IMR-90 (cell line): ENCODE results near the gene MARVELD3.

ENCODE experiments used
- BHLHE40 ChIP-seq: fragments of 150-350 bp; IDR thresholded peaks from 2 replicates; pipeline ENCODE4 v1.6.1; 2016; ENCODE audit warnings: mild to moderate bottlenecking, low read depth, low read length
- CEBPB ChIP-seq: IDR thresholded peaks from 2 replicates; pipeline ENCODE4 v1.6.1; 2012; ENCODE audit warnings: low read depth, low read length, improper control_type of control experiment
- CHD1 ChIP-seq: IDR thresholded peaks from 2 replicates; pipeline ENCODE4 v1.6.1; 2012; ENCODE audit warnings: low read depth, low read length, improper control_type of control experiment
- FOS ChIP-seq: fragments of 150-350 bp; IDR thresholded peaks from 2 replicates; pipeline ENCODE4 v1.6.1; 2016; ENCODE audit warnings: low read depth, low read length
- MAFK ChIP-seq: IDR thresholded peaks from 2 replicates; pipeline ENCODE4 v1.6.1; 2012; ENCODE audit warnings: low read depth, low read length, improper control_type of control experiment
- MXI1 ChIP-seq: IDR thresholded peaks from 2 replicates; pipeline ENCODE4 v1.6.1; 2012; ENCODE audit warnings: low read depth, mild to moderate bottlenecking, low read length, moderate library complexity, borderline replicate concordance
- NFE2L2 ChIP-seq: fragments of 150-350 bp; IDR thresholded peaks from 2 replicates; pipeline ENCODE4 v1.6.1; 2016; ENCODE audit warnings: low read depth, mild to moderate bottlenecking, low read length
- POLR2A ChIP-seq: IDR thresholded peaks from 2 replicates; pipeline ENCODE4 v1.6.1; 2012; ENCODE audit warnings: mild to moderate bottlenecking, low read depth, low read length
- RAD21 ChIP-seq: IDR thresholded peaks from 2 replicates; pipeline ENCODE4 v1.6.1; 2012; ENCODE audit warnings: low read length, improper control_type of control experiment
- RCOR1 ChIP-seq: IDR thresholded peaks from 2 replicates; pipeline ENCODE4 v1.6.1; 2012; ENCODE audit warnings: mild to moderate bottlenecking, low read length, improper control_type of control experiment; ENCODE audit not compliant: insufficient replicate concordance
- SMC3 ChIP-seq: fragments of 150-350 bp; IDR thresholded peaks from 2 replicates; pipeline ENCODE4 v1.6.1; 2016; ENCODE audit warnings: low read depth, mild to moderate bottlenecking, antibody characterized with exemption, low read length, moderate library complexity
- TF ChIP-seq, protein P1 (sequence below): conservative IDR thresholded peaks from 2 replicates; pipeline ENCODE4 v1.5.1; 2012; ENCODE audit warnings: mild to moderate bottlenecking, low read depth, low read length, improper control_type of control experiment
- TF ChIP-seq, protein P2 (sequence below): fragments of 150-350 bp; IDR thresholded peaks from 2 replicates; pipeline ENCODE4 v1.6.1; 2017; ENCODE audit warnings: mild to moderate bottlenecking, antibody characterized with exemption, low read length, low read depth

DNA sequence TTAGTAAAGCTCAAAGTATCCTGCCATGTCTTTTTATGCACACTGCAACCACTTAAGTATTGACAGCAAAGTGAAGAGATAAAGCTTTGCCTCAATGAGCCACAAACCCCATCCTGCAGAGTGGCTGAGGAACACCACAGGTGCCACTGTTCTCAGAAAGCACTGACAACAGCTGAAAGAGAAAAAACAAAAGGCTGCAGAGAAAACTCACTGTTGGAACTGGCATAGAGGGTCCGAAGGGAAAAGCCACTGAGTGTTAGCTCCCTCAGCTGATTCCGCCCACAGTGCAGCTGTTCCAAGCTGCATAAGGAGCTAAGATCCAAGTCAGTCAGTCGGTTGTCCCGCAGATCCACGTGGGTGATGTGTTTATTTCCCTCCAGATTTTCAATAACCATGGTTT lies 50.3 kb downstream of the MARVELD3 start:
- TF ChIP-seq MAFK (no peak), POLR2A (no peak), SMC3 (no peak), CHD1 (no peak), RAD21 (no peak), NFE2L2 (no peak), MXI1 (no peak), RCOR1 (no peak), BHLHE40 (no peak), FOS (no peak), CEBPB (no peak)
- TF ChIP-seq, protein P1, sequence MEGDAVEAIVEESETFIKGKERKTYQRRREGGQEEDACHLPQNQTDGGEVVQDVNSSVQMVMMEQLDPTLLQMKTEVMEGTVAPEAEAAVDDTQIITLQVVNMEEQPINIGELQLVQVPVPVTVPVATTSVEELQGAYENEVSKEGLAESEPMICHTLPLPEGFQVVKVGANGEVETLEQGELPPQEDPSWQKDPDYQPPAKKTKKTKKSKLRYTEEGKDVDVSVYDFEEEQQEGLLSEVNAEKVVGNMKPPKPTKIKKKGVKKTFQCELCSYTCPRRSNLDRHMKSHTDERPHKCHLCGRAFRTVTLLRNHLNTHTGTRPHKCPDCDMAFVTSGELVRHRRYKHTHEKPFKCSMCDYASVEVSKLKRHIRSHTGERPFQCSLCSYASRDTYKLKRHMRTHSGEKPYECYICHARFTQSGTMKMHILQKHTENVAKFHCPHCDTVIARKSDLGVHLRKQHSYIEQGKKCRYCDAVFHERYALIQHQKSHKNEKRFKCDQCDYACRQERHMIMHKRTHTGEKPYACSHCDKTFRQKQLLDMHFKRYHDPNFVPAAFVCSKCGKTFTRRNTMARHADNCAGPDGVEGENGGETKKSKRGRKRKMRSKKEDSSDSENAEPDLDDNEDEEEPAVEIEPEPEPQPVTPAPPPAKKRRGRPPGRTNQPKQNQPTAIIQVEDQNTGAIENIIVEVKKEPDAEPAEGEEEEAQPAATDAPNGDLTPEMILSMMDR: no peak
- TF ChIP-seq, protein P2, sequence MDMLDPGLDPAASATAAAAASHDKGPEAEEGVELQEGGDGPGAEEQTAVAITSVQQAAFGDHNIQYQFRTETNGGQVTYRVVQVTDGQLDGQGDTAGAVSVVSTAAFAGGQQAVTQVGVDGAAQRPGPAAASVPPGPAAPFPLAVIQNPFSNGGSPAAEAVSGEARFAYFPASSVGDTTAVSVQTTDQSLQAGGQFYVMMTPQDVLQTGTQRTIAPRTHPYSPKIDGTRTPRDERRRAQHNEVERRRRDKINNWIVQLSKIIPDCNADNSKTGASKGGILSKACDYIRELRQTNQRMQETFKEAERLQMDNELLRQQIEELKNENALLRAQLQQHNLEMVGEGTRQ: no peak
